Activated CD4-positive, alpha-beta T cell treated with anti-CD3 and anti-CD28 coated beads for 36 hours (primary cell): ENCODE data around the gene GTSF1L. TPM values are rescaled to one million over a fixed set of nuclear protein-coding genes. Genes with fewer than 3 reads are reported as not detected.
"Not testable (repeated sequence)": the region's sequence is repeated elsewhere in the genome, so short reads cannot be mapped to it uniquely, and the experiment has no call there.

Source experiments
- ATAC-seq: fragments of 200-7000 bp; cut with Tn5 transposase; one replicate; pipeline ENCODE4 v1.10.0; 2021; ENCODE audit warnings: mild to moderate bottlenecking, moderate library complexity
- CTCF ChIA-PET: fragments of 350-600 bp; sonication (Branson Sonifier 250); formaldehyde crosslinking; loops from one replicate; lab custom pipeline; 2021; ENCODE audit warnings: antibody characterized with exemption; lab: Charles Lee
- POLR2A ChIA-PET: fragments of 350-600 bp; sonication (Branson Sonifier 250); formaldehyde crosslinking; loops from one replicate; lab custom pipeline; 2021; ENCODE audit warnings: antibody characterized with exemption, inconsistent platforms; lab: Charles Lee
- DNase-seq: peaks from one replicate; pipeline ENCODE4 v3.0.0-alpha.2; 2020
- H3K27ac Mint-ChIP-seq: one replicate; pipeline ENCODE4 v1.8.0; 2021; ENCODE audit warnings: mixed read lengths
- H3K27me3 Mint-ChIP-seq: one replicate; pipeline ENCODE4 v1.8.0; 2021; ENCODE audit warnings: mixed read lengths
- H3K36me3 Mint-ChIP-seq: one replicate; pipeline ENCODE4 v1.8.0; 2021; ENCODE audit warnings: low read depth, mixed read lengths
- H3K4me1 Mint-ChIP-seq: one replicate; pipeline ENCODE4 v1.8.0; 2021; ENCODE audit warnings: mixed read lengths
- H3K4me3 Mint-ChIP-seq: one replicate; pipeline ENCODE4 v1.8.0; 2021; ENCODE audit warnings: mild to moderate bottlenecking, moderate library complexity, mixed read lengths
- H3K9me3 Mint-ChIP-seq: one replicate; pipeline ENCODE4 v1.8.0; 2021; ENCODE audit warnings: low read depth, mixed read lengths
- intact Hi-C, 2 experiments: fragments of 100-400 bp; cut with DNase I in 1 of 2; cut with micrococcal nuclease in 1 of 2; formaldehyde crosslinking; loops; one replicate each; pipeline versions ENCODE4 v1.14.2 to v1.15.1; 2022 to 2024; cut with DNase I, micrococcal nuclease
- total RNA-seq, 2 experiments: library from RNA; stranded (reverse); gene quantifications; one replicate each; pipeline ENCODE4 v1.2.3, GENCODE V29; 2021

Gene GTSF1L
- total RNA-seq, 2 experiments from 2014 or later = 0.23 TPM; not detected in 1

DNA sequence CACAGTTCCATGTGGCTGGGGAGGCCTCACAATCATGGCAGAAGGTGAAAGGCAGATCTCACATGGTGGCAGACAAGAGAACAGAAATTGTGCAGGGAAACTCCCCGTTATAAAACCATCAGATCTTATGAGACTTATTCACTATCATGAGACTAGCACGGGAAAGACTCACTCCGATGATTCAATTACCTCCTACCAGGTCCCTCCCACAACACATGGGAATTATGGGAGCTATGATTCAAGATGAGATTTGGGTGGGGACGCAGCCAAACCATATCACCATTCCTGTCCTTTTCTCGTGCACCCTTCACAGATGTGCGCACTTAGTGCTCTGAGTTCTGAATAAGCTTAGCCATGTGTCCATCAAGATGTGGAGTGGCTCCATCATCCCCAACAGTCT lies 31.1 kb upstream of the GTSF1L start:
- H3K27ac Mint-ChIP-seq, H3K4me1 Mint-ChIP-seq, CTCF ChIA-PET, H3K27me3 Mint-ChIP-seq, H3K9me3 Mint-ChIP-seq, DNase-seq, intact Hi-C loops, H3K4me3 Mint-ChIP-seq, H3K36me3 Mint-ChIP-seq: not testable (repeated sequence)
- peak; percentile 60 for ATAC-seq
- POLR2A ChIA-PET = interaction anchor here (0.7 kb wide), 1 partner anchor 1979 kb away, joined by 4 read pairs; no protein-coding TSS in a partner anchor

GRCh38 chr20:43755851-43756250 lies 29.0 kb upstream of the GTSF1L start:
- H3K4me1 Mint-ChIP-seq = peaks cover 25% of the 10 kb centered on the region
- DNase-seq (no peak), ATAC-seq (no peak)
- intact Hi-C loops = no loop called here
- no peak overlapping the region for H3K4me3 Mint-ChIP-seq
- H3K9me3 Mint-ChIP-seq = peaks cover 5% of the 10 kb centered on the region
- peak overlapping the region; percentile 24 for H3K27ac Mint-ChIP-seq
- no peaks in the 10 kb centered on the region for H3K27me3 Mint-ChIP-seq
- H3K36me3 Mint-ChIP-seq = no peaks in the 10 kb centered on the region
- ChIA-PET CTCF (interaction anchor here (1.9 kb wide), 1 partner anchor 324 kb away, joined by 6 read pairs; no protein-coding TSS in a partner anchor), POLR2A (no interaction called here)

DNA sequence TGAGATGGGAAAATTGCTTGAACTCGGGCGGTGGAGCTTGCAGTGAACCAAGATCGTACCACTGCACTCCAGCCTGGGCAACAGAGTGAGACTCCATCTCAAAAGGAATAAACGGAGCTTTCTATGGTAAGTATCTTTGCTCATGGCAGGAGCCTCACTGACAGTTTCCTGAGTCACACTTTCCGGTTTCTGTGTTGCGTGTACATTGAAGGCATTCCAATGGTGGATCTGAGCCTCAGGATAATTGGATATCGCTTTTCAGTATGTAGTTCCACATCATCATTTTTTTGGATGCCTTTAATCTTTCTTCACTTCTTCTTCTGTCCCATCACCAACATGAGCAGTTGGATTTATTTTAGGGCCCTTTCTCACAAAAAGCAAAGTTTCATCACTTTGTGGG lies 28.6 kb upstream of the GTSF1L start:
- DNase-seq (no peak), ATAC-seq (no peak)
- H3K9me3 Mint-ChIP-seq = peaks cover 8% of the 10 kb centered on the region
- H3K27me3 Mint-ChIP-seq = no peaks in the 10 kb centered on the region
- H3K27ac Mint-ChIP-seq = peak overlapping the region; percentile 24
- H3K4me3 Mint-ChIP-seq = no peak overlapping the region
- POLR2A ChIA-PET = no interaction called here
- H3K36me3 Mint-ChIP-seq = no peaks in the 10 kb centered on the region
- H3K4me1 Mint-ChIP-seq = peaks cover 28% of the 10 kb centered on the region
- CTCF ChIA-PET = interaction anchor here (1.9 kb wide), 1 partner anchor 325 kb away, joined by 6 read pairs; no protein-coding TSS in a partner anchor
- intact Hi-C loops = no loop called here

GRCh38 chr20:43752561-43753301 lies 25.9 kb upstream of the GTSF1L start:
- peaks cover 2% of the 10 kb centered on the region for H3K27me3 Mint-ChIP-seq
- ATAC-seq (no peak), DNase-seq (peak; percentile 61)
- POLR2A ChIA-PET = interaction anchor here (0.9 to 1.1 kb wide), 2 partner anchors 16 to 202 kb away, joined by 3 to 4 read pairs; no protein-coding TSS in a partner anchor
- H3K4me3 Mint-ChIP-seq = peak overlapping the region; percentile 12
- H3K27ac Mint-ChIP-seq = peak overlapping the region; percentile 97
- intact Hi-C loops = loop anchor here (5.0 kb wide), 4 partner anchors 35 to 1215 kb away; partner anchors contain the start of genes OSER1 (in 1 of the 2) and STK4 (in 1 of the 2)
- H3K36me3 Mint-ChIP-seq = no peaks in the 10 kb centered on the region
- H3K9me3 Mint-ChIP-seq = peaks cover 8% of the 10 kb centered on the region
- CTCF ChIA-PET = interaction anchor here (0.6 to 0.8 kb wide), 2 partner anchors 25 to 61 kb away, joined by 3 to 5 read pairs; no protein-coding TSS in a partner anchor
- H3K4me1 Mint-ChIP-seq = peaks cover 30% of the 10 kb centered on the region

DNA sequence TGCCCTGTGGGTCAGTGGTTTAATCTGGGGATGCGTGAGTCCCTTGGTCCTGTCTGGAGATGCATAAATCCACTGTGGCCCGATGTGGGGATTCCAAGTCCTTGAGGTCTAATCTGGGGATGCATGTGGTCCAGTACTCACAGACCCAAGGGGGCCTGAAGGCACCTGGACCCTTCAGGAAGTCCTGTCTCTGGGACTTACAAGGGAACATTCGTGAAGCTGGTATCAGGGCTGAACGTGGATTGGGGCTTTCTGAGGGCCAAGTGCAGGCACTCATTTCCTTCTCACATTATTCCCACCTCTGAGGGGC lies 25.2 kb upstream of the GTSF1L start:
- intact Hi-C loops = loop anchor here (5.0 kb wide), 4 partner anchors 35 to 1215 kb away; partner anchors contain the start of genes OSER1 (in 1 of the 2) and STK4 (in 1 of the 2)
- Mint-ChIP-seq H3K4me1 (peaks cover 30% of the 10 kb centered on the region), H3K27ac (peak overlapping the region; percentile 97), H3K27me3 (peaks cover 4% of the 10 kb centered on the region), H3K36me3 (no peaks in the 10 kb centered on the region), H3K4me3 (peak overlapping the region; percentile 12), H3K9me3 (peaks cover 8% of the 10 kb centered on the region)
- ATAC-seq (no peak), DNase-seq (no peak)
- ChIA-PET CTCF (interaction anchor here (1.0 to 4.1 kb wide), 5 partner anchors 15 to 327 kb away, joined by 3 to 34 read pairs (median 12); no protein-coding TSS in a partner anchor), POLR2A (interaction anchor here (0.6 to 1.3 kb wide), 6 partner anchors 15 to 981 kb away, joined by 3 to 4 read pairs (median 4); no protein-coding TSS in a partner anchor)

- peak; percentile 87 for ATAC-seq
- intact Hi-C loops = loop anchor here (1.0 to 5.0 kb wide), 18 partner anchors 15 to 1216 kb away; partner anchors contain the start of genes IFT52 (in 2 of the 2), SRSF6 (in 2 of the 2), OSER1 (in 1 of the 2) and STK4 (in 1 of the 2)
These were observed 24.6 kb upstream of the GTSF1L start for GRCh38 chr20:43751167-43752050.

GRCh38 chr20:43750774-43751166 lies 24.0 kb upstream of the GTSF1L start:
- ChIA-PET CTCF (interaction anchor here (0.5 to 4.1 kb wide), 22 partner anchors 14 to 339 kb away, joined by 3 to 34 read pairs (median 5); no protein-coding TSS in a partner anchor), POLR2A (interaction anchor here (0.8 to 1.4 kb wide), 9 partner anchors 14 to 323 kb away, joined by 3 to 5 read pairs (median 3); partner anchors contain the start of gene SRSF6)
- H3K9me3 Mint-ChIP-seq = peaks cover 8% of the 10 kb centered on the region
- H3K27me3 Mint-ChIP-seq = peaks cover 4% of the 10 kb centered on the region
- peaks cover 36% of the 10 kb centered on the region for H3K4me1 Mint-ChIP-seq
- no peaks in the 10 kb centered on the region for H3K36me3 Mint-ChIP-seq
- peak; percentile 37 for DNase-seq
- H3K4me3 Mint-ChIP-seq = peak overlapping the region; percentile 12
- ATAC-seq = no peak
- intact Hi-C loops = loop anchor here (1.0 to 5.0 kb wide), 18 partner anchors 14 to 1217 kb away; partner anchors contain the start of genes IFT52 (in 2 of the 2), SRSF6 (in 2 of the 2), OSER1 (in 1 of the 2) and STK4 (in 1 of the 2)
- peak overlapping the region; percentile 97 for H3K27ac Mint-ChIP-seq

More at GRCh38 chr20:43751167-43752050, 24.6 kb upstream of the GTSF1L start:
- peak; percentile 83 for DNase-seq
- H3K9me3 Mint-ChIP-seq = peaks cover 8% of the 10 kb centered on the region
- ChIA-PET POLR2A (interaction anchor here (0.6 to 1.4 kb wide), 16 partner anchors 15 to 981 kb away, joined by 3 to 5 read pairs (median 3); partner anchors contain the start of gene SRSF6), CTCF (interaction anchor here (0.8 to 4.1 kb wide), 19 partner anchors 14 to 338 kb away, joined by 3 to 34 read pairs (median 5); no protein-coding TSS in a partner anchor)
- H3K4me1 Mint-ChIP-seq = peaks cover 33% of the 10 kb centered on the region
- peaks cover 4% of the 10 kb centered on the region for H3K27me3 Mint-ChIP-seq
- peak overlapping the region; percentile 12 for H3K4me3 Mint-ChIP-seq
- H3K36me3 Mint-ChIP-seq = no peaks in the 10 kb centered on the region
- H3K27ac Mint-ChIP-seq = peak overlapping the region; percentile 97

- ChIA-PET CTCF (interaction anchor here (0.6 to 4.1 kb wide), 28 partner anchors 10 to 340 kb away, joined by 3 to 34 read pairs (median 4); no protein-coding TSS in a partner anchor), POLR2A (interaction anchor here (1.1 kb wide), 1 partner anchor 317 kb away, joined by 3 read pairs; no protein-coding TSS in a partner anchor)
- H3K4me3 Mint-ChIP-seq = no peak overlapping the region
- peaks cover 4% of the 10 kb centered on the region for H3K27me3 Mint-ChIP-seq
- intact Hi-C loops = loop anchor here (1.0 to 5.0 kb wide), 11 partner anchors 37 to 1217 kb away; partner anchors contain the start of genes OSER1 (in 1 of the 2), STK4 (in 1 of the 2) and TOX2 (in 1 of the 2)
- H3K9me3 Mint-ChIP-seq = peaks cover 8% of the 10 kb centered on the region
- no peaks in the 10 kb centered on the region for H3K36me3 Mint-ChIP-seq
- H3K27ac Mint-ChIP-seq = peak overlapping the region; percentile 81
- DNase-seq (peak; percentile 92), ATAC-seq (peak; percentile 10)
- H3K4me1 Mint-ChIP-seq = peaks cover 42% of the 10 kb centered on the region
These were observed 23.0 kb upstream of the GTSF1L start for GRCh38 chr20:43749734-43750294.

DNA sequence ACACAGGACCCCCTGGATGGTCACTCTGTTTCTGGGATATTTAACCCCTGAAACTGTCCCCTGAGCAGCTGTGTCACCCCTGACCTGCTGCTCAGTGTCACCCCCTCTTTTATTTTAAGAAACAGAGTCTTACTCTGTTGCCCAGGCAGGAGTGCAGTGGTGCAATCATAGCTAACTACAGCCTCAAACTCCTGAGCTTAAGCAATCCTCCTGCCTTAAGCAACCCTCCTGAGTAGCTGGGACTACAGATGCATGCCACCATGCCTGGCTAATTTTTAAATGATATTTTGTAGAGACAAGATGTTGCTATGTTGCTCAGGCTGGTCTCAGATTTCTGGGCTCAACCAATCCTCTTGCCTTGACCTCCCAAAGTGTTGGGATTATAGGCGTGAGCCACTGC lies 21.5 kb upstream of the GTSF1L start:
- peaks cover 4% of the 10 kb centered on the region for H3K27me3 Mint-ChIP-seq
- CTCF ChIA-PET = interaction anchor here (0.6 to 4.1 kb wide), 9 partner anchors 11 to 335 kb away, joined by 3 to 34 read pairs (median 4); no protein-coding TSS in a partner anchor
- peaks cover 3% of the 10 kb centered on the region for H3K9me3 Mint-ChIP-seq
- H3K27ac Mint-ChIP-seq = no peak overlapping the region
- no peak for ATAC-seq
- POLR2A ChIA-PET = no interaction called here
- DNase-seq = no peak
- peaks cover 42% of the 10 kb centered on the region for H3K4me1 Mint-ChIP-seq
- intact Hi-C loops = loop anchor here in 1 of 2 experiments (2.0 kb wide), 1 partner anchor 299 kb away; no protein-coding TSS in a partner anchor
- H3K36me3 Mint-ChIP-seq = no peaks in the 10 kb centered on the region
- H3K4me3 Mint-ChIP-seq = no peak overlapping the region
